Measurements from ENCODE around the gene CACNA2D4. TPM values are rescaled to one million over a fixed set of nuclear protein-coding genes. Genes with fewer than 3 reads are reported as not detected.

Gene CACNA2D4
- total and polyA plus RNA-seq, 8 donors, result 0.60 to 3.1 (median 2.0) TPM

DNA sequence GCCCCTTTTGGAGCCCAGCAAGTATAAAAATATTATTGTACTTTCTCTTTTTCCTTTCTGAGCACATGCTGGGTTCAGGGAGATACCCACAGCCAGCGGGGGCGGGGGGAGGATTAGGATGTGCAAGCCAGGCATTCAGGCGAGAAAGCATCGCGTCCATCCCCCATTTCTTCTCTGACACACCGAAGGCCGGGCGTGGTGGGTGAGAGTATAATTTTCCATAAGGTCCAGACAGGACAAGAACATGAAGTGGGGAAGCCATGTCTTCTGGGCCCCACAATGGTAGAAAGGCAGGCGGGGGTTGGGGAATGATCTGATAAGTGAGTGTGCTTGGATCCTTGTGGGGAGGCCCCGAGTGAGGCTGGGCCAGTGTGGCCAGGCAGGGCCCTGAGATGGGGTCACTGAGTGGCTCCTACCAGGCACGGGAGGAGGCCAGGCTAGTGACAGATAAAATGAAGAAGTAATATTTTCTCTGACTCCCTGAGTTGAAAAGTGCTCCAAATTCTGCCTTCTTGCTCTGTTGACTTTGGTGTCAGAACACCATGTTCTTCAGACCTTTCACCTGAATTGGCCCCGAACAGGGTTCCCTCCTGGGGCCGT is 108.8 kb downstream of the CACNA2D4 start:
- H3K9me3 ChIP-seq, result no peaks in the 10 kb centered on the region
- peak in 2 of 6 donors; percentile 22 to 32 for DNase-seq
- H3K27ac ChIP-seq, result no peak overlapping the region
- no peak for ATAC-seq
- H3K4me3 ChIP-seq, result no peak overlapping the region
- no peak for FAIRE-seq
- no peaks in the 10 kb centered on the region for H3K4me1 ChIP-seq
- H3K27me3 ChIP-seq, result no peaks in the 10 kb centered on the region
- intact Hi-C loops (cut with DNase I), result loop anchor here in 2 of 3 donors (5.0 to 10.0 kb wide), 3 partner anchors 115 to 225 kb away; no protein-coding TSS in a partner anchor
- TF ChIP-seq, protein P1, sequence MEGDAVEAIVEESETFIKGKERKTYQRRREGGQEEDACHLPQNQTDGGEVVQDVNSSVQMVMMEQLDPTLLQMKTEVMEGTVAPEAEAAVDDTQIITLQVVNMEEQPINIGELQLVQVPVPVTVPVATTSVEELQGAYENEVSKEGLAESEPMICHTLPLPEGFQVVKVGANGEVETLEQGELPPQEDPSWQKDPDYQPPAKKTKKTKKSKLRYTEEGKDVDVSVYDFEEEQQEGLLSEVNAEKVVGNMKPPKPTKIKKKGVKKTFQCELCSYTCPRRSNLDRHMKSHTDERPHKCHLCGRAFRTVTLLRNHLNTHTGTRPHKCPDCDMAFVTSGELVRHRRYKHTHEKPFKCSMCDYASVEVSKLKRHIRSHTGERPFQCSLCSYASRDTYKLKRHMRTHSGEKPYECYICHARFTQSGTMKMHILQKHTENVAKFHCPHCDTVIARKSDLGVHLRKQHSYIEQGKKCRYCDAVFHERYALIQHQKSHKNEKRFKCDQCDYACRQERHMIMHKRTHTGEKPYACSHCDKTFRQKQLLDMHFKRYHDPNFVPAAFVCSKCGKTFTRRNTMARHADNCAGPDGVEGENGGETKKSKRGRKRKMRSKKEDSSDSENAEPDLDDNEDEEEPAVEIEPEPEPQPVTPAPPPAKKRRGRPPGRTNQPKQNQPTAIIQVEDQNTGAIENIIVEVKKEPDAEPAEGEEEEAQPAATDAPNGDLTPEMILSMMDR (IDR thresholded peaks at IDR 0.05), result no peak
- no peaks in the 10 kb centered on the region for H3K36me3 ChIP-seq
- 78 to 88% methylated on average over 12 to 13 of the region's 13 CpGs for WGBS, 2 donors

DNA sequence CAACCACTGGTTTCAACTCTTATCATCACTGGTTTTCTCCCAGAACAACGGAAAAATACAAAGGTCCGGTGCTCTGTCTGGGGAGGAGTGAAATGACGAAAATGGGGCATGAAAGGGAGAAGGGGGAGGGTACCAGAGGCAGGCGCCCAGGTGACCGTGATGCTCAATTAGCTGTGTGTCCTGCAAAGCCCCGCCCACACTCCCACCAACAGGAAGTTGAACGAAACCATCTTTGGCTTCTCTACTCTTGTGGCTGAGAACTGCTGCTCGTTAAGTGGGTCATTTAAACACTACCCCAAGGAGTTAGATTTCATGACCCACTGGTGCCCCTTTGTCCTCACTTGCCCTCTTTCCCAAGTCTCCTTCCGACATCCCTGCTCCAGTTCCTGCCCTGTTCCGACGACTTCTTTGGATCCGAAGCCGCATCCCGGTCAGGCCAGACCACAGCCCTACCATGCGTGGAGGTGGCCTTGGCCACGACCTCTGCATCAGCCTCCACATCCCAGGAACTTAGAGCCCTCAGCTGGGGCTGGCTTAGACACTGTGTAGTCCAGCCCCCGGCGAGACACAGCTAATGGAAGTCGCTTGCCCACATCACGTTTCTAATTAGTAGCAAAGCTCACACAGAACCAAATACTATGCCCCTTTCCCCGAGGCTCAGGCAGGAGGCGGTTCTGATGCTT is 109.5 kb downstream of the CACNA2D4 start:
- H3K4me1 ChIP-seq, result no peaks in the 10 kb centered on the region
- ATAC-seq (no peak), FAIRE-seq (no peak), DNase-seq (peak in 2 of 6 donors; percentile 18 to 31)
- no peaks in the 10 kb centered on the region for H3K9me3 ChIP-seq
- H3K4me3 ChIP-seq, result no peak overlapping the region
- 74 to 85% methylated on average over 22 of the region's 22 CpGs for WGBS, 2 donors
- intact Hi-C loops (cut with DNase I), result loop anchor here in 2 of 3 donors (5.0 to 10.0 kb wide), 3 partner anchors 116 to 226 kb away; no protein-coding TSS in a partner anchor
- TF ChIP-seq, protein P1 (IDR thresholded peaks at IDR 0.05), result no peak
- H3K27ac ChIP-seq, result no peak overlapping the region
- no peaks in the 10 kb centered on the region for H3K27me3 ChIP-seq
- no peaks in the 10 kb centered on the region for H3K36me3 ChIP-seq

DNA sequence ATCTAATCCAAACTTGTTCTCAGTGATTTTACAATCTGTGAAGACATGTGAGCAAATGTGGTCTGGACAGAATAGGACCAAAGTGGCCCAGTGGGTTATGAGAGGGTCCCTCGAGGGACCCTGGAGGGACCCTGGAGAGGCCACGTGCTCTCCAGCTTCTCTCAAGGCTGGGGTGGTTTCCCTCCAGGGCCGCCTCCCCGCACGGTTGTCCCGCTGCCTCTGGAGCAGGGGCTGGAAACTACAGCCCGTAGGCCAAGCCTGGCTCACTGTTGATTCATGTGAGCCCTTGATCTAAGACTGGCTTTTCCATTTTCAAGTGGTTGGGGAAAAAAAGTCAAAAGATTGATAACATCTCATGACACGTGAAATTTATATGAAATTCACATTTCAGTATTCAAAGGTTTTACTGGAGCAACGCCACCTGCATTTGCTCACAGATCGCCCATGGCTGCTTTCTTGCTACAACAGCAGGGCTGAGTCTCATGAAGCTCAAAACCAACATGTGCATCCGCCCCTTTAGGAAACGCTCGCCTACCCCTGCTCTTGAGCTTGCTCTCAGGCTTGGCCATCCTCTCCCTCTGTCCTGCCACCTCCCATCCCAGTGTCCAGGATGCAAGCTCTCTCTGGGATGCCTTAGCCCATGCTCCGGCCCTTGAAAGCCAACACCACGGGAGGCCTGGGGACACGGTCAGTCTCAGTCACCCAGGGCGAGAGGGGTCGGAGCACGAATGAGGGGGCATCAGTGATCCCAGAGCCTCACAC is 110.2 kb downstream of the CACNA2D4 start:
- no peak overlapping the region for H3K27ac ChIP-seq
- no peaks in the 10 kb centered on the region for H3K9me3 ChIP-seq
- H3K27me3 ChIP-seq, result no peaks in the 10 kb centered on the region
- intact Hi-C loops (cut with DNase I), result loop anchor here in 2 of 3 donors (5.0 to 10.0 kb wide), 3 partner anchors 117 to 227 kb away; no protein-coding TSS in a partner anchor
- no peak overlapping the region for H3K4me3 ChIP-seq
- TF ChIP-seq, protein P1 (IDR thresholded peaks at IDR 0.05), result no peak
- H3K36me3 ChIP-seq, result no peaks in the 10 kb centered on the region
- FAIRE-seq, result no peak
- WGBS, 2 donors, result 77 to 85% methylated on average over 19 of the region's 19 CpGs
- peak in 2 of 6 donors; percentile 29 to 35 for DNase-seq
- no peak for ATAC-seq
- no peaks in the 10 kb centered on the region for H3K4me1 ChIP-seq

DNA sequence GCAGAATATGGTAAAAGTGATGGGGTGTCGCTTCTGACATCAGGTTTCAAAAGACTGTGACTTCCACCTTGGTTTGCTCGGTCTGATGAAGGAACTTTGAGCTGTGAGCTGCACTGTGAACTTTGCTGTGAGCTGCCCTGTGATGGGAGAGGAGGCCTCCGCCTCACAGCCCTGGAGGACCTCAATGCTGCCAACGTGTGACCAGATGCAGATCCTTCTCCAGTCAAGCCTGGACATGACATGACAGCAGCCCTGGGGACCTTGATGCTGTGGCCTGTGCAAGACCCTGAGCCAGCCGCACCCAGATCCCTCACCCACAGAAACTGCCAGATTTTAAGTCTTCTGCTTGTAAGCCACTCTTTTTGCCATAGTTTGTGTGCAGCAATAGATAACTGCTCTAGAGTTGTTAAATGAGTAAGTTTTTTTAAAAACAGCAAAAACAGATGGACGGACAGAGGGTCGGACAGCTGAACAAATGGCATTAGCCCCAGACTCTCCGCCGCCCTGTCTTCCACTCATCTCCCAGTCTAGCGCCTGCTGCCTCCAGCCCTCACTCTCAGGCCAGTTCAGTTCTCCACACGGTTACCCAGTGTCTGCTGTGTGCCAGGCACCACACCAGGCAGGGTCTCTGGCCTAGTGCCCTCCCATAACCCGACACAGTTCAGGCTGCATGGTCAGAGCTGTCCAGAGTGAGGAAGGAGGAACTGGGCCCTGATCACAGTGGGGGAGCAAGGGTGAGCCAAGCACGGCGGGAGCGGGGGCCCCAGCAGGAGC is 111.2 kb downstream of the CACNA2D4 start:
- Histone ChIP-seq H3K4me1 (no peaks in the 10 kb centered on the region), H3K27me3 (no peaks in the 10 kb centered on the region), H3K4me3 (no peak overlapping the region), H3K36me3 (no peaks in the 10 kb centered on the region), H3K9me3 (no peaks in the 10 kb centered on the region), H3K27ac (no peak overlapping the region)
- TF ChIP-seq, protein P1 (IDR thresholded peaks at IDR 0.05), result no peak
- no peak for ATAC-seq
- intact Hi-C loops (cut with DNase I), result loop anchor here in 2 of 3 donors (5.0 to 10.0 kb wide), 3 partner anchors 118 to 228 kb away; no protein-coding TSS in a partner anchor
- WGBS, 2 donors, result 81 to 88% methylated on average over 15 of the region's 15 CpGs
- peak in 2 of 6 donors; percentile 28 to 38 for DNase-seq
- no peak for FAIRE-seq
